ENCODE measurements around the gene MAMLD1.

DNA sequence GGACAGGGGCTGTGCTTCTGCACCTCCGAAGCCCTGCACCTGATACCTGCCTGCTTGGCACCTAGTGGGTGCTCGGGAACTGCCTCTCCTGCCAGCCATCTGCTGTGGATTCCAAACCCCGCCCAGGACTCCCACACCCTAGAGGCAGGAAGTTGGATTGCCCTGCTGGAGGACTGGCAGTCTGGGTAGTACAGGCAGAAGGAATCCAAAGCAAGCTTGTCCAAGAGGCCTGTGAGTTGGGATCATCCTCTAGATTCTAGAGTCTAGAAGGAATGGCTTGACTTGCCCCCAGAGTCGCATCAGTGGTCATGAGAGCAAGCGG is 140.7 kb downstream of the MAMLD1 start:
- TF ChIP-seq, protein P1, sequence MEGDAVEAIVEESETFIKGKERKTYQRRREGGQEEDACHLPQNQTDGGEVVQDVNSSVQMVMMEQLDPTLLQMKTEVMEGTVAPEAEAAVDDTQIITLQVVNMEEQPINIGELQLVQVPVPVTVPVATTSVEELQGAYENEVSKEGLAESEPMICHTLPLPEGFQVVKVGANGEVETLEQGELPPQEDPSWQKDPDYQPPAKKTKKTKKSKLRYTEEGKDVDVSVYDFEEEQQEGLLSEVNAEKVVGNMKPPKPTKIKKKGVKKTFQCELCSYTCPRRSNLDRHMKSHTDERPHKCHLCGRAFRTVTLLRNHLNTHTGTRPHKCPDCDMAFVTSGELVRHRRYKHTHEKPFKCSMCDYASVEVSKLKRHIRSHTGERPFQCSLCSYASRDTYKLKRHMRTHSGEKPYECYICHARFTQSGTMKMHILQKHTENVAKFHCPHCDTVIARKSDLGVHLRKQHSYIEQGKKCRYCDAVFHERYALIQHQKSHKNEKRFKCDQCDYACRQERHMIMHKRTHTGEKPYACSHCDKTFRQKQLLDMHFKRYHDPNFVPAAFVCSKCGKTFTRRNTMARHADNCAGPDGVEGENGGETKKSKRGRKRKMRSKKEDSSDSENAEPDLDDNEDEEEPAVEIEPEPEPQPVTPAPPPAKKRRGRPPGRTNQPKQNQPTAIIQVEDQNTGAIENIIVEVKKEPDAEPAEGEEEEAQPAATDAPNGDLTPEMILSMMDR (IDR thresholded peaks at IDR 0.05; ENCODE audit: poor library complexity) = no peak
- TF ChIP-seq EZH2 (IDR thresholded peaks at IDR 0.05; ENCODE audit: borderline replicate concordance) = no peak
- no peak for TF ChIP-seq EZH2phosphoT487 (IDR thresholded peaks at IDR 0.05; ENCODE audit: low read depth, severe bottlenecking, unreplicated experiment)
